CD4-positive, alpha-beta T cell (primary cell): ENCODE measurements around the gene ABCA13. TPM values are rescaled to one million over a fixed set of nuclear protein-coding genes. Genes with fewer than 3 reads are reported as not detected.

Experiments used
- ATAC-seq: fragments of 200-7000 bp; cut with Tn5 transposase; one replicate; pipeline ENCODE4 v1.10.0; 2022; ENCODE audit warnings: mild to moderate bottlenecking; ENCODE audit not compliant: poor library complexity
- CTCF ChIA-PET: fragments of 350-600 bp; sonication (Branson Sonifier 250); formaldehyde crosslinking; loops from one replicate; lab custom pipeline; 2021; ENCODE audit warnings: antibody characterized with exemption, inconsistent platforms; lab: Charles Lee
- POLR2A ChIA-PET: fragments of 350-600 bp; sonication (Branson Sonifier 250); formaldehyde crosslinking; loops from one replicate; lab custom pipeline; 2021; ENCODE audit warnings: antibody characterized with exemption, inconsistent platforms; lab: Charles Lee
- DNase-seq, 14 experiments: peaks; one replicate each; pipeline ENCODE4 v3.0.0-alpha.2; 2013 to 2020; ENCODE audit warnings: mixed read lengths in 2 of 14
- H3K27ac ChIP-seq, 2 donors: one replicate each; pipeline versions ENCODE4 v1.5.1 to v1.7.0; 2013; ENCODE audit warnings: low read length in 2 of 2, low read depth in 1 of 2, mild to moderate bottlenecking in 1 of 2
- H3K27me3 ChIP-seq, 2 experiments: 1 replicate in 1 of 2; 2 replicates in 1 of 2; pipeline versions ENCODE4 v1.6.1 to v1.7.0; 2013; ENCODE audit warnings: low read length in 2 of 2, control low read depth in 1 of 2, mild to moderate bottlenecking in 1 of 2, moderate library complexity in 1 of 2; ENCODE audit not compliant: insufficient read depth in 2 of 2, control insufficient read depth in 1 of 2
- H3K36me3 ChIP-seq: one replicate; pipeline ENCODE4 v1.6.1; 2013; ENCODE audit warnings: low read length, control low read depth; ENCODE audit not compliant: insufficient read depth
- H3K4me1 ChIP-seq: one replicate; pipeline ENCODE4 v1.6.1; 2013; ENCODE audit warnings: low read length, control low read depth; ENCODE audit not compliant: insufficient read depth
- H3K4me3 ChIP-seq: one replicate; pipeline ENCODE4 v1.5.1; 2013; ENCODE audit warnings: mild to moderate bottlenecking, low read length, moderate library complexity
- H3K9me3 ChIP-seq, 2 experiments: 1 replicate in 1 of 2; 2 replicates in 1 of 2; pipeline versions ENCODE4 v1.6.1 to v1.7.0; 2013; ENCODE audit warnings: low read length in 2 of 2, mild to moderate bottlenecking in 2 of 2, control low read depth in 1 of 2, moderate library complexity in 1 of 2; ENCODE audit not compliant: control insufficient read depth in 1 of 2, insufficient read depth in 1 of 2
- H3K27ac Mint-ChIP-seq: one replicate; pipeline ENCODE4 v1.8.0; 2020; ENCODE audit warnings: mixed read lengths
- H3K27me3 Mint-ChIP-seq: one replicate; pipeline ENCODE4 v1.8.0; 2021; ENCODE audit warnings: mixed read lengths
- H3K36me3 Mint-ChIP-seq: one replicate; pipeline ENCODE4 v1.8.0; 2021; ENCODE audit warnings: low read depth, mixed read lengths
- H3K4me1 Mint-ChIP-seq: one replicate; pipeline ENCODE4 v1.8.0; 2021; ENCODE audit warnings: low read depth, mixed read lengths
- H3K4me3 Mint-ChIP-seq: one replicate; pipeline ENCODE4 v1.8.0; 2020; ENCODE audit warnings: mild to moderate bottlenecking, mixed read lengths
- H3K9me3 Mint-ChIP-seq: one replicate; pipeline ENCODE4 v1.8.0; 2020; ENCODE audit warnings: mixed read lengths
- CTCF ChIP-seq: fragments of 200-600 bp; IDR thresholded peaks from one replicate; pipeline ENCODE4 v1.8.0; 2022; ENCODE audit warnings: antibody characterized with exemption, mild to moderate bottlenecking
- intact Hi-C, 2 experiments: fragments of 100-400 bp; cut with DNase I in 1 of 2; cut with micrococcal nuclease in 1 of 2; formaldehyde crosslinking; loops; one replicate each; pipeline versions ENCODE4 v1.15.1 to v1.9.0; 2023 to 2025; cut with DNase I, micrococcal nuclease
- total RNA-seq, 174 experiments: library from RNA in 2 of 174; stranded (reverse) in 2 of 174; gene quantifications; one replicate each; pipeline ENCODE4 v1.2.3 and lab custom pipeline; 2021 to 2026

ABCA13 gene
- total RNA-seq, 2 experiments from 2014 or later = not detected

GRCh38 chr7:48575516-48575915, 404.3 kb downstream of the ABCA13 start:
- no peak for ATAC-seq
- no peak for TF ChIP-seq CTCF
- Mint-ChIP-seq H3K4me3 (no peak overlapping the region), H3K27me3 (no peaks in the 10 kb centered on the region), H3K4me1 (no peaks in the 10 kb centered on the region), H3K36me3 (no peaks in the 10 kb centered on the region), H3K9me3 (peaks cover 8% of the 10 kb centered on the region), H3K27ac (no peak overlapping the region)
- H3K4me3 ChIP-seq = no peak overlapping the region
- ChIA-PET CTCF (no interaction called here), POLR2A (no interaction called here)
- no peaks in the 10 kb centered on the region for H3K36me3 ChIP-seq
- H3K27ac ChIP-seq = no peak overlapping the region
- no peaks in the 10 kb centered on the region for H3K27me3 ChIP-seq
- no peaks in the 10 kb centered on the region for H3K4me1 ChIP-seq
- no peaks in the 10 kb centered on the region for H3K9me3 ChIP-seq
- intact Hi-C loops = no loop called here
- no peak for DNase-seq

GRCh38 chr7:48587475-48587874, 416.2 kb downstream of the ABCA13 start:
- intact Hi-C loops = no loop called here
- no peaks in the 10 kb centered on the region for H3K9me3 Mint-ChIP-seq
- no peak overlapping the region for H3K4me3 Mint-ChIP-seq
- H3K9me3 ChIP-seq = no peaks in the 10 kb centered on the region
- POLR2A ChIA-PET = no interaction called here
- no peaks in the 10 kb centered on the region for H3K36me3 Mint-ChIP-seq
- CTCF ChIA-PET = no interaction called here
- no peak for ATAC-seq
- H3K36me3 ChIP-seq = no peaks in the 10 kb centered on the region
- no peak for DNase-seq
- no peaks in the 10 kb centered on the region for H3K4me1 Mint-ChIP-seq
- no peak for TF ChIP-seq CTCF
- H3K27me3 Mint-ChIP-seq = no peaks in the 10 kb centered on the region
- no peak overlapping the region for H3K27ac ChIP-seq
- no peaks in the 10 kb centered on the region for H3K4me1 ChIP-seq
- no peak overlapping the region for H3K4me3 ChIP-seq
- H3K27ac Mint-ChIP-seq = no peak overlapping the region
- no peaks in the 10 kb centered on the region for H3K27me3 ChIP-seq

- Mint-ChIP-seq H3K27me3 (no peaks in the 10 kb centered on the region), H3K4me3 (no peak overlapping the region), H3K27ac (no peak overlapping the region), H3K9me3 (no peaks in the 10 kb centered on the region), H3K36me3 (no peaks in the 10 kb centered on the region), H3K4me1 (no peaks in the 10 kb centered on the region)
- intact Hi-C loops = no loop called here
- no peaks in the 10 kb centered on the region for H3K36me3 ChIP-seq
- H3K27me3 ChIP-seq = no peaks in the 10 kb centered on the region
- no peak for DNase-seq
- H3K4me3 ChIP-seq = no peak overlapping the region
- no peak for TF ChIP-seq CTCF
- H3K9me3 ChIP-seq = peaks cover 0 to 7% of the 10 kb centered on the region in 2 experiments
- ATAC-seq = no peak
- ChIA-PET POLR2A (no interaction called here), CTCF (no interaction called here)
- no peak overlapping the region for H3K27ac ChIP-seq
- H3K4me1 ChIP-seq = no peaks in the 10 kb centered on the region
These were observed 423.1 kb downstream of the ABCA13 start for GRCh38 chr7:48594349-48594748.
